Measurements from ENCODE around the gene LRSAM1. TPM values are rescaled to one million over a fixed set of nuclear protein-coding genes. Genes with fewer than 3 reads are reported as not detected.
A peak's percentile ranks its signal among the peaks of the same experiment; 100 is the strongest.

The LRSAM1 gene
- total RNA-seq, 2 experiments from 2014 or later: 19.7 to 20.9 TPM

GRCh38 chr9:127428348-127428747 is 23.0 kb upstream of the LRSAM1 start:
- Mint-ChIP-seq H3K9me3 (no peaks in the 10 kb centered on the region), H3K4me1 (ENCODE audit: low read depth) (peaks cover 48% of the 10 kb centered on the region), H3K27ac (no peak overlapping the region), H3K36me3 (peaks cover 54% of the 10 kb centered on the region), H3K4me3 (no peak overlapping the region), H3K27me3 (no peaks in the 10 kb centered on the region)
- intact Hi-C loops (cut with micrococcal nuclease): loop anchor here (10.0 kb wide), 2 partner anchors 114 to 184 kb away; no protein-coding TSS in a partner anchor
- DNase-seq: no peak
- ChIA-PET CTCF (no interaction called here), POLR2A (interaction anchor here (1.0 kb wide), 1 partner anchor 19 kb away, joined by 4 read pairs; no protein-coding TSS in a partner anchor)

DNA sequence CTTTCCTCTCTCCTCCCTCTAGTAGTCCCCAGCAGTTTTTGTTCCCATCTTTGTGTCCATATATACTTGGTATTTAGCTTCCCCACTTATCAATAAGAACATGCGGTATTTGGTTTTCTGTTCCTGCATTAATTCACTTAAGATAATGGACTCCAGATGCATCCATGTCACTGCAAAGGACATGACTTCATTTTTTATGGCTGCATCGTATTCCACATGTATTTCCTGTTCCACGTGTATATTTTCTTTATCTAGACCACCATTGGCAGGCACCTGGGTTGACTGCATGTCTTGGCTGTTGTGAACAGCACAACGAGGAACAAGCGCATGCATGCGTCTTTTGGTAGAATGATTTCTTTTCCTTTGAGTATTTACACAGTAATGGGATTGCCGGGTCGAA is 20.9 kb upstream of the LRSAM1 start:
- DNase-seq: no peak
- CTCF ChIA-PET: no interaction called here
- peaks cover 64% of the 10 kb centered on the region for H3K36me3 Mint-ChIP-seq
- H3K9me3 Mint-ChIP-seq: no peaks in the 10 kb centered on the region
- no peaks in the 10 kb centered on the region for H3K27me3 Mint-ChIP-seq
- no peak overlapping the region for H3K4me3 Mint-ChIP-seq
- POLR2A ChIA-PET: no interaction called here
- no peak overlapping the region for H3K27ac Mint-ChIP-seq
- intact Hi-C loops (cut with micrococcal nuclease): no loop called here
- H3K4me1 Mint-ChIP-seq (ENCODE audit: low read depth): peaks cover 41% of the 10 kb centered on the region

- peaks cover 15% of the 10 kb centered on the region for H3K4me1 Mint-ChIP-seq (ENCODE audit: low read depth)
- intact Hi-C loops (cut with micrococcal nuclease): no loop called here
- H3K9me3 Mint-ChIP-seq: no peaks in the 10 kb centered on the region
- DNase-seq: peak; percentile 51
- ChIA-PET POLR2A (interaction anchor here (5.1 kb wide), 1 partner anchor 13 kb away, joined by 20 read pairs; the partner anchor contains the start of genes LRSAM1 and RPL12), CTCF (interaction anchor here (1.0 to 1.2 kb wide), 2 partner anchors 126 to 223 kb away, joined by 3 to 4 read pairs; no protein-coding TSS in a partner anchor)
- no peak overlapping the region for H3K4me3 Mint-ChIP-seq
- peak overlapping the region; percentile 77 for H3K27ac Mint-ChIP-seq
- no peaks in the 10 kb centered on the region for H3K27me3 Mint-ChIP-seq
- peaks cover 64% of the 10 kb centered on the region for H3K36me3 Mint-ChIP-seq
Observed at GRCh38 chr9:127437497-127438264, 13.6 kb upstream of the LRSAM1 start.

GRCh38 chr9:127438394-127438793 is 12.9 kb upstream of the LRSAM1 start:
- Mint-ChIP-seq H3K9me3 (no peaks in the 10 kb centered on the region), H3K27me3 (no peaks in the 10 kb centered on the region), H3K27ac (no peak overlapping the region), H3K4me1 (ENCODE audit: low read depth) (peaks cover 15% of the 10 kb centered on the region), H3K36me3 (peaks cover 64% of the 10 kb centered on the region), H3K4me3 (no peak overlapping the region)
- ChIA-PET CTCF (interaction anchor here (1.0 kb wide), 1 partner anchor 127 kb away, joined by 3 read pairs; no protein-coding TSS in a partner anchor), POLR2A (interaction anchor here (5.1 kb wide), 1 partner anchor 13 kb away, joined by 20 read pairs; the partner anchor contains the start of genes LRSAM1 and RPL12)
- intact Hi-C loops (cut with micrococcal nuclease): no loop called here
- DNase-seq: no peak

DNA sequence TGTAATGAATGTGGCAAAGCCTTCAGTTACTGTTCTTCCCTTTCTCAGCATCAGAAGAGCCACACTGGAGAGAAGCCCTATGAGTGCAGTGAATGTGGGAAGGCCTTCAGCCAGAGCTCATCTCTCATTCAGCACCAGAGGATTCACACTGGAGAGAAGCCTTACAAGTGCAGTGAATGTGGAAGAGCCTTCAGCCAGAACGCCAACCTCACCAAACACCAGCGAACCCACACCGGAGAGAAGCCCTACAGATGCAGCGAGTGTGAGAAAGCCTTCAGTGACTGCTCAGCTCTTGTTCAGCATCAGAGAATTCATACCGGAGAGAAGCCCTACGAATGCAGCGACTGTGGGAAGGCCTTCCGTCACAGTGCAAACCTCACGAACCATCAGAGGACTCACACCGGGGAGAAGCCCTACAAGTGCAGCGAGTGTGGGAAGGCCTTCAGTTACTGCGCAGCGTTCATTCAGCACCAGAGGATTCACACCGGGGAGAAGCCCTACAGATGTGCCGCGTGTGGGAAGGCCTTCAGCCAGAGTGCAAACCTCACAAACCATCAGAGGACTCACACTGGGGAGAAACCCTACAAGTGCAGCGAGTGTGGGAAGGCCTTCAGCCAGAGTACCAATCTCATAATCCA is 6.9 kb upstream of the LRSAM1 start:
- Mint-ChIP-seq H3K4me3 (no peak overlapping the region), H3K27ac (peak overlapping the region; percentile 50), H3K9me3 (peaks cover 21% of the 10 kb centered on the region), H3K36me3 (peaks cover 80% of the 10 kb centered on the region), H3K27me3 (no peaks in the 10 kb centered on the region), H3K4me1 (ENCODE audit: low read depth) (peaks cover 27% of the 10 kb centered on the region)
- POLR2A ChIA-PET: interaction anchor here (0.8 to 1.3 kb wide), 5 partner anchors 9 to 56 kb away, joined by 3 to 5 read pairs (median 3); partner anchors contain the start of gene ZNF79
- intact Hi-C loops (cut with micrococcal nuclease): no loop called here
- DNase-seq: no peak
- CTCF ChIA-PET: interaction anchor here (0.7 to 1.3 kb wide), 2 partner anchors 11 to 437 kb away, joined by 3 to 4 read pairs; no protein-coding TSS in a partner anchor

GRCh38 chr9:127444921-127445850 is 6.1 kb upstream of the LRSAM1 start:
- H3K27me3 Mint-ChIP-seq: no peaks in the 10 kb centered on the region
- POLR2A ChIA-PET: interaction anchor here (1.1 to 1.3 kb wide), 3 partner anchors 9 to 57 kb away, joined by 3 to 5 read pairs (median 3); no protein-coding TSS in a partner anchor
- no peak overlapping the region for H3K4me3 Mint-ChIP-seq
- DNase-seq: no peak
- H3K36me3 Mint-ChIP-seq: peaks cover 85% of the 10 kb centered on the region
- peaks cover 32% of the 10 kb centered on the region for H3K4me1 Mint-ChIP-seq (ENCODE audit: low read depth)
- intact Hi-C loops (cut with micrococcal nuclease): no loop called here
- peaks cover 21% of the 10 kb centered on the region for H3K9me3 Mint-ChIP-seq
- CTCF ChIA-PET: interaction anchor here (1.3 kb wide), 1 partner anchor 10 kb away, joined by 4 read pairs; no protein-coding TSS in a partner anchor
- H3K27ac Mint-ChIP-seq: peak overlapping the region; percentile 14

GRCh38 chr9:127445851-127446712 is 5.2 kb upstream of the LRSAM1 start:
- intact Hi-C loops (cut with micrococcal nuclease): no loop called here
- Mint-ChIP-seq H3K36me3 (peaks cover 84% of the 10 kb centered on the region), H3K4me1 (ENCODE audit: low read depth) (peaks cover 32% of the 10 kb centered on the region), H3K9me3 (peaks cover 21% of the 10 kb centered on the region), H3K27ac (peak overlapping the region; percentile 79), H3K27me3 (no peaks in the 10 kb centered on the region), H3K4me3 (no peak overlapping the region)
- no peak for DNase-seq
- CTCF ChIA-PET: interaction anchor here (1.2 kb wide), 1 partner anchor 505 kb away, joined by 3 read pairs; no protein-coding TSS in a partner anchor
- POLR2A ChIA-PET: no interaction called here

DNA sequence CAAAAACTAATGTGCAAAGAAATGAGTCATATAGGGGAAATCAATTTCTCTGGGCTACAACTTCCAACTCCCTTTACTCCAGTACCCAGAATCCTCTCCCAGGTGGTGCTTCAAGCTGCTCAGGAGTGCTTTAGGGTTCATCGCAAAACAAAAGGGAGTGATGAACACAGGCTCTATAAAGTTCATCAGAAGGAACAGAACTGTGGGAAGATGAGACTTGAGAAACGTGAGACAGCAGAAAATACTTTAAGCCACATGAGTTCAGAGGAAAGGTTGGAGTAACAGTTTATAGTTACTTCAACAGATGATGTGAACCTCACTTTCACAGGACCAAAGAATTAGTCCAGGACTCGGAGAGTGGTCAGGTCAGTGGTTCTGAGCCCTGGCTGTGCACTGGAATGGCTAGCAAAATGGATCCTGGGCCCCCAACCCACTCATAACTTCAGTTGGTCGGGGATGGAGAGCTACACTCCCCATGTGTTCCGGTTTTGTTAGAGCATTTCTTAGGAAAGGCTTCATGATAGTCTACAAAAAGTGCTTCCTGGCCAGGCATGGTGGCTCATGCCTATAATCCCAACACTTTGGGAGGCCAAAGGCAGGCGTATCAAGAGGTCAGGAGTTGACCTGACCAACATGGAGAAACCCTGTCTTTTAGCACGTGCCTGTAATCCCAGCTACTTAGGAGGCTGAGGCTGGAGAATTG is 4.4 kb upstream of the LRSAM1 start:
- Mint-ChIP-seq H3K27me3 (no peaks in the 10 kb centered on the region), H3K4me1 (ENCODE audit: low read depth) (peaks cover 32% of the 10 kb centered on the region), H3K9me3 (peaks cover 21% of the 10 kb centered on the region), H3K27ac (peak overlapping the region; percentile 79), H3K36me3 (peaks cover 84% of the 10 kb centered on the region), H3K4me3 (no peak overlapping the region)
- POLR2A ChIA-PET: interaction anchor here (0.9 to 1.5 kb wide), 4 partner anchors 18 to 59 kb away, joined by 3 to 4 read pairs (median 3); partner anchors contain the start of gene ZNF79
- CTCF ChIA-PET: interaction anchor here (0.7 to 1.2 kb wide), 2 partner anchors 32 to 506 kb away, joined by 3 to 4 read pairs; no protein-coding TSS in a partner anchor
- intact Hi-C loops (cut with micrococcal nuclease): no loop called here
- DNase-seq: no peak

DNA sequence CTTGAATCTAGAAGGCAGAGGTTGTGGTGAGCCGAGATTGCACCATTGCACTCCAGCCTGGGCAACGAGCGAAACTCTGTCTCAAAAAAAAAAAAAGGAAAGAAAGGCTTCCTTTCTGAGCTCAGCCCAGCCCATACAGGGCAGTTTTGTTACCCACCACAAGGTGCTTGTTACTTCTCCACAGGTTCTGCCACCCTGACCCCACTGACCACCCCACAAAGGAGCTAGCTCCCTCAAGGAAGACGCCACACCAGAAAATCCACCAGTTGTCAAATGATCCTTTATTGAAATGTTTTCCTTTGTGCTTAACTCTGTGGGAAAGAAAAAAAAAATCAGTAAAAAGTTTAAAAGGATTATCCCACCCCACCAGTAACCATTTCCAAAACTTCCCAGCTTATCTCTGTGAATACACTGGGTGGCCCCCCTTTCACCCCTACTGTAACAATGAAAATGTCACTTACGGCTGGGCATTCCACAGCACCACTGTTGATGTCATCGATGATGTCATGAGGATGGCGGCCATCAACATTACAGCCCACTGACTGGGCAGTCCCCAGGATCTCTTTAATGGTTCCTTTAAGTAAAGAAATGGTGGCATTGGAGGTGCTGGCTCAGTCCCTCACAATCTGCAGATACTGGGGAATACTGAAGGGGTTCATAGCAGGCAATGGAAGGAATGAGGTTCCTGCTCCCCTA is 3.7 kb upstream of the LRSAM1 start:
- no peak for DNase-seq
- ChIA-PET POLR2A (interaction anchor here (0.7 to 1.5 kb wide), 7 partner anchors 8 to 132 kb away, joined by 3 to 4 read pairs (median 3); partner anchors contain the start of gene ZNF79), CTCF (interaction anchor here (0.7 to 1.2 kb wide), 5 partner anchors 32 to 507 kb away, joined by 3 to 4 read pairs (median 3); no protein-coding TSS in a partner anchor)
- H3K27me3 Mint-ChIP-seq: no peaks in the 10 kb centered on the region
- H3K4me1 Mint-ChIP-seq (ENCODE audit: low read depth): peaks cover 35% of the 10 kb centered on the region
- intact Hi-C loops (cut with micrococcal nuclease): no loop called here
- peaks cover 21% of the 10 kb centered on the region for H3K9me3 Mint-ChIP-seq
- peak overlapping the region; percentile 94 for H3K4me3 Mint-ChIP-seq
- H3K36me3 Mint-ChIP-seq: peaks cover 82% of the 10 kb centered on the region
- H3K27ac Mint-ChIP-seq: peak overlapping the region; percentile 94
